ENCODE data around the gene PTPRH.

GRCh38 chr19:55146705-55147273, 62.5 kb downstream of the PTPRH start:
- TF ChIP-seq CTCF (IDR thresholded peaks at IDR 0.05) (no peak), POLR2A (IDR thresholded peaks at IDR 0.05) (no peak), POLR2AphosphoS5 (IDR thresholded peaks at IDR 0.05; ENCODE audit: insufficient read depth in 1 of 2, low read depth in 1 of 2) (no peak)
